Smooth muscle cell (in vitro differentiated cells): ENCODE results near the gene CNRIP1. TPM values are rescaled to one million over a fixed set of nuclear protein-coding genes. Genes with fewer than 3 reads are reported as not detected.

Experiments
- DNase-seq: peaks from one replicate; lab custom pipeline; 2025; ENCODE audit not compliant: unreplicated experiment; lab: John Stamatoyannopoulos, UW
- H2AFZ ChIP-seq: fragments of 200-600 bp; sonication (generic); 2 replicates; pipeline ENCODE4 v1.6.0; 2016; ENCODE audit warnings: antibody characterized with exemption, low read depth, mild to moderate bottlenecking
- H3F3A ChIP-seq: fragments of 200-600 bp; sonication (generic); 2 replicates; pipeline ENCODE4 v1.6.0; 2017; ENCODE audit warnings: antibody characterized with exemption, low read depth
- H3K27ac ChIP-seq: fragments of 200-600 bp; sonication (generic); 2 replicates; pipeline ENCODE4 v1.5.1; 2016; ENCODE audit warnings: low read depth, mild to moderate bottlenecking
- H3K27me3 ChIP-seq: fragments of 200-600 bp; sonication (generic); 2 replicates; pipeline ENCODE4 v1.6.1; 2016; ENCODE audit warnings: low read depth, mild to moderate bottlenecking
- H3K36me3 ChIP-seq: fragments of 200-600 bp; sonication (generic); 2 replicates; pipeline ENCODE4 v1.5.1; 2016; ENCODE audit warnings: low read depth
- H3K4me1 ChIP-seq: fragments of 200-600 bp; sonication (generic); 2 replicates; pipeline ENCODE4 v1.5.1; 2016; ENCODE audit warnings: low read depth
- H3K4me2 ChIP-seq: fragments of 200-600 bp; sonication (generic); 2 replicates; pipeline ENCODE4 v1.6.0; 2016; ENCODE audit warnings: mild to moderate bottlenecking
- H3K4me3 ChIP-seq: fragments of 200-600 bp; sonication (generic); 2 replicates; pipeline ENCODE4 v1.5.1; 2016; ENCODE audit warnings: mild to moderate bottlenecking
- H3K79me2 ChIP-seq: fragments of 200-600 bp; sonication (generic); 2 replicates; pipeline ENCODE4 v1.6.0; 2016; ENCODE audit warnings: low read depth, mild to moderate bottlenecking
- H3K9ac ChIP-seq: fragments of 200-600 bp; sonication (generic); 2 replicates; pipeline ENCODE4 v1.6.0; 2016; ENCODE audit warnings: low read depth
- H3K9me3 ChIP-seq: fragments of 200-600 bp; sonication (generic); replicated peaks from 2 replicates; pipeline ENCODE4 v1.5.1; 2016; ENCODE audit warnings: low read depth
- H4K20me1 ChIP-seq: fragments of 200-600 bp; sonication (generic); 2 replicates; pipeline ENCODE4 v1.6.0; 2016; ENCODE audit warnings: low read depth
- WGBS: methylation state at CpG from one replicate; pipeline ENCODE4 v1.1.7; 2016; ENCODE audit warnings: low lambda C conversion rate; 5-methylcytosine and 5-hydroxymethylcytosine counted together
- polyA plus RNA-seq: library from polyadenylated mRNA; unstranded; fragments of >200 nt; fragmentation: Nextera tagmentation; extraction: Ambion mirVana; gene quantifications from 2 replicates; pipeline ENCODE4 v1.2.1, GENCODE V29; 2016
- total RNA-seq: library from RNA; depleted of rRNA; stranded (reverse); fragments of >200 nt; gene quantifications from 2 replicates; pipeline ENCODE4 v1.2.3, GENCODE V29; 2014
- TF ChIP-seq, protein P1 (sequence below): fragments of 200-600 bp; sonication (generic); IDR thresholded peaks from 2 replicates; pipeline ENCODE4 v1.5.1; 2017; ENCODE audit warnings: borderline replicate concordance, mild to moderate bottlenecking, antibody characterized with exemption; ENCODE audit not compliant: insufficient read depth, poor library complexity, severe bottlenecking

Gene CNRIP1
- total and polyA plus RNA-seq, 2 experiments from 2014 or later, result 1.7 to 3.0 TPM

DNA sequence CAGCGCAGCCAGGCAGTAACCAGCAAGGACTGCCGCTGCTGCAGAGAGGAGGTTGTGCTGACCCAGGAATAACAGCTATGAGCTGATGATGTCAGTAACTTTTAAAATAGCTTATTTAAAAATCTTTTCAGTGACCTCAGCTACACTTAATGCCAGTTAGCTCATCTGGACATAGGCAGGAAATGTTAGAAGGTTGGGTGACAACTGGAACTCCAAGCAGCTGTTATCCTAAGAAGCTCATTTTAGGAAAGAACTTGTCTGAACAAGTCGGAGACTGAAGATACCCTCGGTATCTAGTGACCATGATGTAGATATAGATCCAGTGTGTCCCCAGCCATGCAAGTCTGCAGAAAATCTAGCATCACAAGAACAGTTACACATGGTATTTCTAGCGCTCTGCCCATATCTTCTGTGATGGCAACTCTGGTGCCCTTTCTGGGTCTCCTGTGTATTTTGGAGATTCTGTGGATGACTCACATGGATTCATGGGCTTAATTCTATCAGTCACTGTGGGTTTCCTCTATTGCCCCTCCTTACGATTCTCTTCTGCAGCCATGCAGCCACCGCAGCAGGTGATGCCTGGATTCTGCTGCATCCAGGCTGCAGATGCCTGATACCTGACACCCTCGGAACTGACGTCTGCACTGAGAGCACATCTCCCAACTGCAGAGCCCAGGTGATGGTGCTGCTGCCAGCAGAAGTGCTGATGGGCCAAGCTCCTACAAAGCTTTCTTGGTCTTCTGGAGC, 25.6 kb upstream of the CNRIP1 start:
- DNase-seq, result no peak
- Histone ChIP-seq H3K79me2 (no peaks in the 10 kb centered on the region), H3K4me3 (no peak overlapping the region), H4K20me1 (no peaks in the 10 kb centered on the region), H3K9ac (no peak overlapping the region), H3K36me3 (no peaks in the 10 kb centered on the region), H3F3A (no peaks in the 10 kb centered on the region), H2AFZ (no peak overlapping the region), H3K4me1 (no peaks in the 10 kb centered on the region), H3K27ac (no peak overlapping the region), H3K9me3 (no peaks in the 10 kb centered on the region), H3K4me2 (no peak overlapping the region), H3K27me3 (peaks cover 9% of the 10 kb centered on the region)
- WGBS, result 79% methylated on average over 9 of the region's 9 CpGs
- TF ChIP-seq, protein P1, sequence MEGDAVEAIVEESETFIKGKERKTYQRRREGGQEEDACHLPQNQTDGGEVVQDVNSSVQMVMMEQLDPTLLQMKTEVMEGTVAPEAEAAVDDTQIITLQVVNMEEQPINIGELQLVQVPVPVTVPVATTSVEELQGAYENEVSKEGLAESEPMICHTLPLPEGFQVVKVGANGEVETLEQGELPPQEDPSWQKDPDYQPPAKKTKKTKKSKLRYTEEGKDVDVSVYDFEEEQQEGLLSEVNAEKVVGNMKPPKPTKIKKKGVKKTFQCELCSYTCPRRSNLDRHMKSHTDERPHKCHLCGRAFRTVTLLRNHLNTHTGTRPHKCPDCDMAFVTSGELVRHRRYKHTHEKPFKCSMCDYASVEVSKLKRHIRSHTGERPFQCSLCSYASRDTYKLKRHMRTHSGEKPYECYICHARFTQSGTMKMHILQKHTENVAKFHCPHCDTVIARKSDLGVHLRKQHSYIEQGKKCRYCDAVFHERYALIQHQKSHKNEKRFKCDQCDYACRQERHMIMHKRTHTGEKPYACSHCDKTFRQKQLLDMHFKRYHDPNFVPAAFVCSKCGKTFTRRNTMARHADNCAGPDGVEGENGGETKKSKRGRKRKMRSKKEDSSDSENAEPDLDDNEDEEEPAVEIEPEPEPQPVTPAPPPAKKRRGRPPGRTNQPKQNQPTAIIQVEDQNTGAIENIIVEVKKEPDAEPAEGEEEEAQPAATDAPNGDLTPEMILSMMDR, result no peak

DNA sequence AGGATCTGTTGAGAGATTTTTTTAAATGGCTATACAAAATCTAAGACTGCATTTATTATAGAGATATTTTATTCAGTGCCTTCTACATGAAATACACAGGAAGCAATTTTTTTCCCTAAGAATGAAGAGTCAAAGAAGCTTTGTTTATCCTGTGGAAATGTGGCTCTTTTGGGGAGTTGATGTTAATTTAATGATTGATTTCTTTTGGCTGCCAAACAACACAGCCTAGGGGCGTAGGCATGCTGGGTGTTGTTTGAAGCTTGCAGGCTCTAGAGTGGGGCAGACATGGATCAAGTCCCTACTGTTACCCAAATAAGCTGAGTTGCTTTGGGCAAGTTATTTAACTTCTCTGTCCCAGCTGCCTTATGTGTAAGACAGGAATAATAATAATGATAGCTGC, 24.3 kb upstream of the CNRIP1 start:
- Histone ChIP-seq H3K27ac (no peak overlapping the region), H3K27me3 (peaks cover 11% of the 10 kb centered on the region), H3K79me2 (no peaks in the 10 kb centered on the region), H3K4me1 (no peaks in the 10 kb centered on the region), H3K36me3 (no peaks in the 10 kb centered on the region), H3F3A (no peaks in the 10 kb centered on the region), H2AFZ (no peak overlapping the region), H3K9me3 (no peaks in the 10 kb centered on the region), H3K4me3 (no peak overlapping the region), H3K9ac (no peak overlapping the region), H4K20me1 (no peaks in the 10 kb centered on the region), H3K4me2 (no peak overlapping the region)
- WGBS, result 89% methylated on average over 1 of the region's 1 CpG
- TF ChIP-seq, protein P1, result no peak
- DNase-seq, result no peak

DNA sequence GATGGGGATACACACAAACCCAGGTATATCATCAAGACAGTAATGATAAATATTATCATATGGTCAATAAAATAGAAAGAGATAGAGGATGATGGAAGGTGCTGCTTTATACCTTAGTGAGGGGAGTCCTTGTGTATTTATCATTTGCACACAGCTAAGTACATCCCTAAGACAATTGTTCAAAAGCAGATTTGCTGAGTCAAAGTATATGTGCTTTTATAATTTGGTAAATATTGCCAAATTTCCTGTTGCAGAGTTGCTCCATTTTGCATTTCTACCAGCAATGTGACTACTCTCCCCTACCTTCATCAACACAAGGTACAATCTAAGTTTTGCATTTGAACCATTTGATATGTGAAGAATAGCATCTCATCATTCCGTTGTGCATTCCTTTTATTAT, 22.7 kb upstream of the CNRIP1 start:
- H3K9ac ChIP-seq, result no peak overlapping the region
- TF ChIP-seq, protein P1, result no peak
- H3K36me3 ChIP-seq, result no peaks in the 10 kb centered on the region
- H3K27ac ChIP-seq, result no peak overlapping the region
- no peaks in the 10 kb centered on the region for H3K4me1 ChIP-seq
- no peak overlapping the region for H2AFZ ChIP-seq
- no peaks in the 10 kb centered on the region for H4K20me1 ChIP-seq
- H3K4me3 ChIP-seq, result no peak overlapping the region
- WGBS, result 95% methylated on average over 1 of the region's 1 CpG
- peaks cover 11% of the 10 kb centered on the region for H3K27me3 ChIP-seq
- DNase-seq, result no peak
- H3K79me2 ChIP-seq, result no peaks in the 10 kb centered on the region
- no peaks in the 10 kb centered on the region for H3F3A ChIP-seq
- H3K4me2 ChIP-seq, result no peak overlapping the region
- no peaks in the 10 kb centered on the region for H3K9me3 ChIP-seq

DNA sequence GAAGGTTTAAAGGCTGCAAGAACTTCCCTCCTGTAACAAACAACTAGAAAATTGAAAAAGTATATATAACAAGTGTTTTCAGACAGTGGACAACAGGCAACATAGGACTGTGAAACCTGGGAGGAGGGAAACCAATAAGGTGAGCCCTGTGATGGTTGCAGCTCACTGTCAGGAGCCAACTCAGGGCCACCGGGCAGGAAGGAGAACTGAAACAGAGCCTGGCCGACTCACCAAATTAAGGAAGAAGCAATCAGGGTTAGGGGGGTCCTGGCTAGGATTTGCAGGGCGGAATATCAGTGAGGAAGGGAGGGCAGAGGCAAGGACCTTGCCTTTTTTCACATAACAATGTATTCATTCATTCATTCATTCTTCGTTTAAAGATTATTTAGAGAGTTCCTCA, 21.8 kb upstream of the CNRIP1 start:
- Histone ChIP-seq H3F3A (no peaks in the 10 kb centered on the region), H3K4me1 (no peaks in the 10 kb centered on the region)

More for the DNA sequence above, 21.8 kb upstream of the CNRIP1 start:
- TF ChIP-seq, protein P1, result no peak
- H3K9ac ChIP-seq, result no peak overlapping the region
- no peak overlapping the region for H2AFZ ChIP-seq
- WGBS, result 87% methylated on average over 4 of the region's 4 CpGs
- H3K27ac ChIP-seq, result no peak overlapping the region
- no peak overlapping the region for H3K4me2 ChIP-seq
- no peaks in the 10 kb centered on the region for H4K20me1 ChIP-seq
- no peaks in the 10 kb centered on the region for H3K36me3 ChIP-seq
- no peaks in the 10 kb centered on the region for H3K79me2 ChIP-seq
- H3K4me3 ChIP-seq, result no peak overlapping the region
- H3K9me3 ChIP-seq, result no peaks in the 10 kb centered on the region
- H3K27me3 ChIP-seq, result peaks cover 11% of the 10 kb centered on the region
- no peak for DNase-seq
